ENCODE data around the gene DSP. TPM values are rescaled to one million over a fixed set of nuclear protein-coding genes. Genes with fewer than 3 reads are reported as not detected.

The DSP gene
- total RNA-seq, 1 donor from 2014 or later, result 38.7 TPM

DNA sequence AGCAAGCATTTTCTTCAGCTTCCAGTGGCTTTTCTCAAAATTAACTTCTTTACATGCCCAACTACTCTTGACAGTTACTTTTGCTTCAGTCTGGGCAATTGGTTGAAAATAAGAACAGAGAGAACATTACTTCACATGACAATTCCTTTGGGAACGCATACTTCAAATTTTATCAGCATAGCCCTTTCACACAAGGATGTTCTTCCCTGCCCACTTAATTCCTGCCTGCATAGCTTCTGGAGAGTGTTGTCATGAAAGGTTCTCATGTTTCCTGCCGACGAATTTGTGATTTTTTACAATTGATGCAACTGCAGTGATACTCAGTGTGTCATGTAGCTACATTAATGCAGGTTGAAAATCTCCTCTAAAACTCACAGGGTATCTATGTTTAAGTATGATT, 26.6 kb downstream of the DSP start:
- no peaks in the 10 kb centered on the region for H3K27me3 Mint-ChIP-seq (ENCODE audit: insufficient read depth, low read depth)
- Histone ChIP-seq H3K27ac (no peak overlapping the region), H3F3A (ENCODE audit: low read depth) (no peaks in the 10 kb centered on the region), H4K20me1 (ENCODE audit: low read depth) (no peaks in the 10 kb centered on the region), H3K9ac (no peak overlapping the region), H3K4me2 (no peak overlapping the region), H3K9me3 (ENCODE audit: low read depth) (no peaks in the 10 kb centered on the region), H3K27me3 (no peaks in the 10 kb centered on the region), H3K36me3 (no peaks in the 10 kb centered on the region), H3K4me1 (no peaks in the 10 kb centered on the region), H2AFZ (replicated peaks) (no peak overlapping the region), H3K79me2 (ENCODE audit: low read depth) (no peaks in the 10 kb centered on the region), H3K4me3 (no peak overlapping the region)
- TF ChIP-seq CTCF (IDR thresholded peaks at IDR 0.05) (no peak), EZH2phosphoT487 (IDR thresholded peaks at IDR 0.05) (no peak), EZH2 (IDR thresholded peaks at IDR 0.05) (no peak)
- no peak overlapping the region for H3K27ac Mint-ChIP-seq
- peaks cover 17% of the 10 kb centered on the region for H3K36me3 Mint-ChIP-seq
- H3K9me3 Mint-ChIP-seq, result no peaks in the 10 kb centered on the region
- no peaks in the 10 kb centered on the region for H3K4me1 Mint-ChIP-seq
- no peak for DNase-seq (ENCODE audit: low spot score)
- H3K4me3 Mint-ChIP-seq, result no peak overlapping the region

DNA sequence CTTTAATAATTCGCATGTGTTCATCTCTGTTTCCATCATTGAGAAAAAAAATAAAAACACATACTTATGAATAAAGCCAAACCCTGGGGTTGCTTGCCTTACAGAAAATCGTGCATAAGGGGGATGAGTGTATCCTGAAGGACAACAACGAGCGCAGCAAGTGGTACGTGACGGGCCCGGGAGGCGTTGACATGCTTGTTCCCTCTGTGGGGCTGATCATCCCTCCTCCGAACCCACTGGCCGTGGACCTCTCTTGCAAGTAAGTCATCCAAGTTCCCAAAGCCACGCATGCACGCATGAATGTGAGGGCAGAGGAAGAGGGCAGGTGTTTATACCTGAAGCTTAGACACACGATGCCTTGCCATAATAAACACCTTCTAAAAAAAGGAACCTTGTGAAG, 27.6 kb downstream of the DSP start:
- H3K4me1 ChIP-seq, result no peaks in the 10 kb centered on the region
- Mint-ChIP-seq H3K27ac (no peak overlapping the region), H3K36me3 (peaks cover 17% of the 10 kb centered on the region), H3K9me3 (no peaks in the 10 kb centered on the region), H3K4me3 (no peak overlapping the region), H3K4me1 (no peaks in the 10 kb centered on the region), H3K27me3 (ENCODE audit: insufficient read depth, low read depth) (no peaks in the 10 kb centered on the region)
- no peaks in the 10 kb centered on the region for H3K79me2 ChIP-seq (ENCODE audit: low read depth)
- no peak overlapping the region for H2AFZ ChIP-seq (replicated peaks)
- H3F3A ChIP-seq (ENCODE audit: low read depth), result no peaks in the 10 kb centered on the region
- no peak overlapping the region for H3K9ac ChIP-seq
- H3K27ac ChIP-seq, result no peak overlapping the region
- H3K27me3 ChIP-seq, result no peaks in the 10 kb centered on the region
- H3K36me3 ChIP-seq, result no peaks in the 10 kb centered on the region
- no peak for DNase-seq (ENCODE audit: low spot score)
- no peak overlapping the region for H3K4me3 ChIP-seq
- TF ChIP-seq EZH2 (IDR thresholded peaks at IDR 0.05) (no peak), EZH2phosphoT487 (IDR thresholded peaks at IDR 0.05) (no peak)
- no peak overlapping the region for H3K4me2 ChIP-seq
- H3K9me3 ChIP-seq (ENCODE audit: low read depth), result no peaks in the 10 kb centered on the region
- H4K20me1 ChIP-seq (ENCODE audit: low read depth), result no peaks in the 10 kb centered on the region

- H3K4me3 Mint-ChIP-seq, result no peak overlapping the region
- no peak overlapping the region for H3K27ac ChIP-seq
- H3K27me3 Mint-ChIP-seq (ENCODE audit: insufficient read depth, low read depth), result no peaks in the 10 kb centered on the region
- no peaks in the 10 kb centered on the region for H3F3A ChIP-seq (ENCODE audit: low read depth)
- no peaks in the 10 kb centered on the region for H3K4me1 ChIP-seq
- no peak for DNase-seq (ENCODE audit: low spot score)
- no peaks in the 10 kb centered on the region for H3K9me3 Mint-ChIP-seq
- H2AFZ ChIP-seq (replicated peaks), result no peak overlapping the region
- H3K27ac Mint-ChIP-seq, result no peak overlapping the region
- no peak overlapping the region for H3K4me3 ChIP-seq
- no peaks in the 10 kb centered on the region for H3K4me1 Mint-ChIP-seq
- no peak for TF ChIP-seq EZH2phosphoT487 (IDR thresholded peaks at IDR 0.05)
- no peak for TF ChIP-seq CTCF (IDR thresholded peaks at IDR 0.05)
- no peak for TF ChIP-seq EZH2 (IDR thresholded peaks at IDR 0.05)
- H3K9me3 ChIP-seq (ENCODE audit: low read depth), result no peaks in the 10 kb centered on the region
- H3K4me2 ChIP-seq, result no peak overlapping the region
- H3K36me3 ChIP-seq, result peaks cover 6% of the 10 kb centered on the region
- no peaks in the 10 kb centered on the region for H3K79me2 ChIP-seq (ENCODE audit: low read depth)
- no peak overlapping the region for H3K9ac ChIP-seq
- H3K27me3 ChIP-seq, result no peaks in the 10 kb centered on the region
- H3K36me3 Mint-ChIP-seq, result peaks cover 14% of the 10 kb centered on the region
- H4K20me1 ChIP-seq (ENCODE audit: low read depth), result no peaks in the 10 kb centered on the region
Observed at GRCh38 chr6:7572213-7572943, 30.9 kb downstream of the DSP start.

DNA sequence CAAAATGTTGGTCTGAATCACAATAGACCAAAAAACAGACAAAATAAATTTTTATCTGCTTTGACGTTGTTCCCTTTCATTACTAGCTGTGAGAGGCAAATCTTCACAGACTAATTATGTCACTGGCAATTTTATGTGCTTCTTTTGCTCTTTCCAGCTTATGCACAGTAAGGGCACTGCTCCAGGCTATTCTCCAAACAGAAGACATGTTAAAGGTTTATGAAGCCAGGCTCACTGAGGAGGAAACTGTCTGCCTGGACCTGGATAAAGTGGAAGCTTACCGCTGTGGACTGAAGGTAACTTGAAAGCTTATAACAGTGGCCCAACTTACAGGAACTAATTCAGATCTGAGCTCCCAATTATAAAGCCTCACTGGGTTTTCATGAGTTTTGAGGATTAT, 33.0 kb downstream of the DSP start:
- Mint-ChIP-seq H3K9me3 (no peaks in the 10 kb centered on the region), H3K27me3 (ENCODE audit: insufficient read depth, low read depth) (no peaks in the 10 kb centered on the region), H3K4me3 (no peak overlapping the region), H3K27ac (no peak overlapping the region), H3K4me1 (no peaks in the 10 kb centered on the region), H3K36me3 (peaks cover 8% of the 10 kb centered on the region)
- Histone ChIP-seq H3K4me3 (no peak overlapping the region), H4K20me1 (ENCODE audit: low read depth) (no peaks in the 10 kb centered on the region), H2AFZ (replicated peaks) (no peak overlapping the region), H3K9me3 (ENCODE audit: low read depth) (no peaks in the 10 kb centered on the region), H3K79me2 (ENCODE audit: low read depth) (no peaks in the 10 kb centered on the region), H3K36me3 (peaks cover 6% of the 10 kb centered on the region), H3K27me3 (no peaks in the 10 kb centered on the region), H3K4me1 (no peaks in the 10 kb centered on the region), H3K27ac (no peak overlapping the region), H3K4me2 (no peak overlapping the region), H3F3A (ENCODE audit: low read depth) (no peaks in the 10 kb centered on the region), H3K9ac (no peak overlapping the region)
- TF ChIP-seq EZH2 (IDR thresholded peaks at IDR 0.05) (no peak), CTCF (IDR thresholded peaks at IDR 0.05) (no peak), EZH2phosphoT487 (IDR thresholded peaks at IDR 0.05) (no peak)
- no peak for DNase-seq (ENCODE audit: low spot score)

All from neural progenitor cell (in vitro differentiated cells).